HepG2 (cell line): Measurements from ENCODE around the gene FYB2. TPM values are rescaled to one million over a fixed set of nuclear protein-coding genes. Genes with fewer than 3 reads are reported as not detected.

ENCODE experiments used
- AGO1 ChIP-seq: fragments of 200-400 bp; formaldehyde crosslinking; IDR thresholded peaks from 2 replicates; pipeline ENCODE4 v1.6.1; 2017; ENCODE audit warnings: mild to moderate bottlenecking, low read depth, low read length, moderate library complexity; ENCODE audit not compliant: poor library complexity, severe bottlenecking
- ATF7-NPFF ChIP-seq: sonication (generic); formaldehyde crosslinking; IDR thresholded peaks from 2 replicates; pipeline ENCODE4 v1.8.1; 2023; ENCODE audit warnings: mild to moderate bottlenecking, low read depth, missing genetic modification reagents, moderate library complexity
- CAMTA2 ChIP-seq: sonication (generic); formaldehyde crosslinking; IDR thresholded peaks from 2 replicates; pipeline ENCODE4 v1.4.0; 2020; ENCODE audit warnings: mild to moderate bottlenecking, missing genetic modification reagents, borderline replicate concordance
- CEBPG ChIP-seq: IDR thresholded peaks from 2 replicates; pipeline ENCODE4 v1.6.1; 2016
- CREM ChIP-seq, 2 experiments: sonication (generic) in 1 of 2; formaldehyde crosslinking in 1 of 2; IDR thresholded peaks; 2 replicates each; pipeline versions ENCODE4 v1.4.0 to v1.6.1; 2016 to 2020; ENCODE audit warnings: antibody characterized with exemption in 1 of 2, mild to moderate bottlenecking in 1 of 2, missing genetic modification reagents in 1 of 2
- GABPA ChIP-seq, 2 experiments: IDR thresholded peaks; 2 replicates each; pipeline ENCODE4 v1.6.1; 2011 to 2016; ENCODE audit warnings: low read depth in 2 of 2, low read length in 1 of 2, missing biosample characterization in 1 of 2, missing genetic modification characterization in 1 of 2
- GPN1 ChIP-seq: sonication (generic); formaldehyde crosslinking; IDR thresholded peaks from 2 replicates; pipeline ENCODE4 v1.5.1; 2020; ENCODE audit warnings: missing genetic modification reagents, borderline replicate concordance
- HNF4A ChIP-seq: sonication (generic); formaldehyde crosslinking; IDR thresholded peaks from 2 replicates; pipeline ENCODE4 v1.4.0; 2020; ENCODE audit warnings: missing genetic modification reagents
- JUN ChIP-seq: sonication (generic); formaldehyde crosslinking; IDR thresholded peaks from 2 replicates; pipeline ENCODE4 v1.4.0; 2020; ENCODE audit warnings: mild to moderate bottlenecking, missing genetic modification reagents
- MEIS2 ChIP-seq: sonication (generic); formaldehyde crosslinking; IDR thresholded peaks from 2 replicates; pipeline ENCODE4 v1.9.0; 2021; ENCODE audit warnings: mild to moderate bottlenecking, missing genetic modification reagents
- RBM39 ChIP-seq: fragments of 200-400 bp; formaldehyde crosslinking; IDR thresholded peaks from one replicate; pipeline ENCODE4 v1.6.1; 2018; ENCODE audit warnings: antibody characterized with exemption, mild to moderate bottlenecking, low read depth, low read length; ENCODE audit not compliant: poor library complexity, severe bottlenecking
- SP1 ChIP-seq, 2 experiments: fragments of 450-650 bp in 1 of 2; sonication (generic) in 1 of 2; formaldehyde crosslinking in 1 of 2; IDR thresholded peaks; 2 replicates each; pipeline versions ENCODE4 v1.4.0 to v1.6.1; 2016 to 2020; ENCODE audit warnings: missing genetic modification reagents in 1 of 2
- SRF ChIP-seq: IDR thresholded peaks from 2 replicates; pipeline ENCODE4 v1.6.1; 2011; ENCODE audit warnings: mild to moderate bottlenecking, low read depth, low read length, moderate library complexity
- TAF15 ChIP-seq: fragments of 200-400 bp; formaldehyde crosslinking; IDR thresholded peaks from one replicate; pipeline ENCODE4 v1.6.1; 2018; ENCODE audit warnings: mild to moderate bottlenecking, low read depth, low read length; ENCODE audit not compliant: poor library complexity, severe bottlenecking
- XBP1 ChIP-seq: sonication (generic); formaldehyde crosslinking; IDR thresholded peaks from 2 replicates; pipeline ENCODE4 v1.5.0; 2020; ENCODE audit warnings: missing genetic modification reagents
- ZBTB46 ChIP-seq: sonication (generic); formaldehyde crosslinking; IDR thresholded peaks from 2 replicates; pipeline ENCODE4 v1.4.0; 2020; ENCODE audit warnings: mild to moderate bottlenecking, missing genetic modification reagents, borderline replicate concordance
- ZNF510 ChIP-seq: sonication (generic); formaldehyde crosslinking; IDR thresholded peaks from 2 replicates; pipeline ENCODE4 v1.4.0; 2020; ENCODE audit warnings: low read depth, mild to moderate bottlenecking, missing genetic modification reagents
- ZNF552 ChIP-seq: sonication (generic); formaldehyde crosslinking; IDR thresholded peaks from 2 replicates; pipeline ENCODE4 v1.9.0; 2022; ENCODE audit warnings: missing genetic modification reagents, mild to moderate bottlenecking, borderline replicate concordance
- ZNF589 ChIP-seq: sonication (generic); formaldehyde crosslinking; conservative IDR thresholded peaks from 2 replicates; pipeline ENCODE4 v1.8.0; 2022; ENCODE audit warnings: mild to moderate bottlenecking, moderate library complexity, missing genetic modification reagents
- ZNF691 ChIP-seq: sonication (generic); formaldehyde crosslinking; IDR thresholded peaks from 2 replicates; pipeline ENCODE4 v1.4.0; 2020; ENCODE audit warnings: missing genetic modification reagents, low read depth, mild to moderate bottlenecking, borderline replicate concordance
- polyA plus RNA-seq, 8 experiments: library from polyadenylated mRNA; depleted of rRNA in 3 of 8; stranded (reverse) in 7 of 8; unstranded in 1 of 8; fragments of >200 nt; fragmentation: Illumina TruSeq in 4 of 8; extraction: Trizol in 4 of 8; gene quantifications; 2 replicates each; pipeline versions ENCODE4 v1.2.1 to v1.2.3, GENCODE V29; 2011 to 2016; ENCODE audit warnings: low read depth in 4 of 8, missing spikeins in 1 of 8, mixed read lengths in 1 of 8; ENCODE audit not compliant: insufficient read depth in 1 of 8
- total RNA-seq, 5 experiments: library from RNA; depleted of rRNA; stranded (reverse); fragments of >200 nt; fragmentation: Illumina TruSeq; extraction: Trizol; gene quantifications; 2 replicates each; pipeline ENCODE4 v1.2.3, GENCODE V29; 2016; ENCODE audit warnings: low read depth in 1 of 5
- TF ChIP-seq, protein P1 (sequence below): sonication (generic); formaldehyde crosslinking; IDR thresholded peaks from 2 replicates; pipeline ENCODE4 v1.4.0; 2020; ENCODE audit warnings: mild to moderate bottlenecking, missing genetic modification reagents, borderline replicate concordance

FYB2 gene
- total and polyA plus RNA-seq, 2 of the 13 experiments (the other 11 are each of a cell fraction or from before 2014, with no cell fraction given) = 1.2 to 2.7 TPM

DNA sequence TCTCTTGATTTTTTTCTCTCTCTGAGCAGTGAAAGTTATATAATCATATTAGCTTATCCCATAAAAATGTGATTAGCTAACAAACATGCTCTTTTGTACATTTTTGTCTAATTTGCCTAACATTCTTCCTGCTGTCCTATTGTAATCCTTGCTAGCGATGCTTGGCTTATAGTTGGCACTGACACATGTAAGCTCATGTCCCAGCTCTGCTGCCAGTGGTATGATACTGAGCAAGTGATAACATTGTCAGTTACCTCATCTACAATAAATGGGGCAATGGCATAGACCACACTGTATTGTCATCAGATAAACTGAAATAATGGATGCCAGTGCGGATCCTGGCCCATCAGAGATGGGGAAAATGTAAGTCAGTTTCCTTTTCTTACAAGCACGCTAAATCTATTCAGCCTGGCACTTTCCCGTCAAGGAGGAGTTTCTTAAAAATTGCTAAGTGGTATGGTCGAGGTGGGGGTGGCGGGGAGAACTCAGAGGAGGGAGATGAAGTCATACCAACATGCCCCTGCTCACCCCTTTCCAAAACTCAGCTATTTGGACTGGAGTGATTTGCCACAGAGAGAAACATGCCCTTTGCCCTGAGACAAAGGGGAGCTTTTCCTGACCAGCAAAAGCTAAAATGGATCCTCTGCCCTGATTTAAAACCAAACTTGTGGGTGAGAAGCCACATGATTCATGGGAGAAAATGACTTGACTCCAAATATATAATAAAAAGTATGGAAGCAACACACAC lies 1.3 kb downstream of the FYB2 start (continued):
- TF ChIP-seq ZBTB46 (CRISPR knock-in tag) (no peak), CREM (IDR thresholded peaks at IDR 0.05) (no peak), CREM (CRISPR knock-in tag; IDR thresholded peaks at IDR 0.05) (no peak), GPN1 (CRISPR knock-in tag) (no peak), XBP1 (CRISPR knock-in tag) (no peak), JUN (0 out of 2 replicates have a peak, but pooled peaks have one; percentile 11), ZNF691 (0 out of 2 replicates have a peak, but pooled peaks have one; percentile 16), HNF4A (CRISPR knock-in tag) (peak; percentile 38), SRF (no peak), AGO1 (no peak), ZNF589 (CRISPR knock-in tag) (no peak), ZNF552 (CRISPR knock-in tag) (no peak), ZNF510 (CRISPR knock-in tag) (no peak), SP1 (IDR thresholded peaks at IDR 0.05) (no peak), SP1 (CRISPR knock-in tag; IDR thresholded peaks at IDR 0.05) (no peak), CEBPG (CRISPR knock-in tag) (no peak), GABPA (IDR thresholded peaks at IDR 0.05; ENCODE audit: low read depth, low read length) (no peak), GABPA (CRISPR knock-in tag; IDR thresholded peaks at IDR 0.05; ENCODE audit: low read depth) (no peak), CAMTA2 (CRISPR knock-in tag) (no peak), MEIS2 (CRISPR knock-in tag) (no peak), ATF7-NPFF (CRISPR knock-in tag) (no peak), RBM39 (no peak), TAF15 (no peak)
- TF ChIP-seq, protein P1, sequence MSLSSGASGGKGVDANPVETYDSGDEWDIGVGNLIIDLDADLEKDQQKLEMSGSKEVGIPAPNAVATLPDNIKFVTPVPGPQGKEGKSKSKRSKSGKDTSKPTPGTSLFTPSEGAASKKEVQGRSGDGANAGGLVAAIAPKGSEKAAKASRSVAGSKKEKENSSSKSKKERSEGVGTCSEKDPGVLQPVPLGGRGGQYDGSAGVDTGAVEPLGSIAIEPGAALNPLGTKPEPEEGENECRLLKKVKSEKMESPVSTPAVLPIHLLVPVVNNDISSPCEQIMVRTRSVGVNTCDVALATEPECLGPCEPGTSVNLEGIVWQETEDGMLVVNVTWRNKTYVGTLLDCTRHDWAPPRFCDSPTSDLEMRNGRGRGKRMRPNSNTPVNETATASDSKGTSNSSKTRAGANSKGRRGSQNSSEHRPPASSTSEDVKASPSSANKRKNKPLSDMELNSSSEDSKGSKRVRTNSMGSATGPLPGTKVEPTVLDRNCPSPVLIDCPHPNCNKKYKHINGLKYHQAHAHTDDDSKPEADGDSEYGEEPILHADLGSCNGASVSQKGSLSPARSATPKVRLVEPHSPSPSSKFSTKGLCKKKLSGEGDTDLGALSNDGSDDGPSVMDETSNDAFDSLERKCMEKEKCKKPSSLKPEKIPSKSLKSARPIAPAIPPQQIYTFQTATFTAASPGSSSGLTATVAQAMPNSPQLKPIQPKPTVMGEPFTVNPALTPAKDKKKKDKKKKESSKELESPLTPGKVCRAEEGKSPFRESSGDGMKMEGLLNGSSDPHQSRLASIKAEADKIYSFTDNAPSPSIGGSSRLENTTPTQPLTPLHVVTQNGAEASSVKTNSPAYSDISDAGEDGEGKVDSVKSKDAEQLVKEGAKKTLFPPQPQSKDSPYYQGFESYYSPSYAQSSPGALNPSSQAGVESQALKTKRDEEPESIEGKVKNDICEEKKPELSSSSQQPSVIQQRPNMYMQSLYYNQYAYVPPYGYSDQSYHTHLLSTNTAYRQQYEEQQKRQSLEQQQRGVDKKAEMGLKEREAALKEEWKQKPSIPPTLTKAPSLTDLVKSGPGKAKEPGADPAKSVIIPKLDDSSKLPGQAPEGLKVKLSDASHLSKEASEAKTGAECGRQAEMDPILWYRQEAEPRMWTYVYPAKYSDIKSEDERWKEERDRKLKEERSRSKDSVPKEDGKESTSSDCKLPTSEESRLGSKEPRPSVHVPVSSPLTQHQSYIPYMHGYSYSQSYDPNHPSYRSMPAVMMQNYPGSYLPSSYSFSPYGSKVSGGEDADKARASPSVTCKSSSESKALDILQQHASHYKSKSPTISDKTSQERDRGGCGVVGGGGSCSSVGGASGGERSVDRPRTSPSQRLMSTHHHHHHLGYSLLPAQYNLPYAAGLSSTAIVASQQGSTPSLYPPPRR = no peak
